ENCODE measurements around the gene HEMK1. TPM values are rescaled to one million over a fixed set of nuclear protein-coding genes. Genes with fewer than 3 reads are reported as not detected.
A peak's percentile ranks its signal among the peaks of the same experiment; 100 is the strongest.

The HEMK1 gene
- total RNA-seq, 4 donors from 2014 or later, result 7.3 to 11.6 (median 7.9) TPM

DNA sequence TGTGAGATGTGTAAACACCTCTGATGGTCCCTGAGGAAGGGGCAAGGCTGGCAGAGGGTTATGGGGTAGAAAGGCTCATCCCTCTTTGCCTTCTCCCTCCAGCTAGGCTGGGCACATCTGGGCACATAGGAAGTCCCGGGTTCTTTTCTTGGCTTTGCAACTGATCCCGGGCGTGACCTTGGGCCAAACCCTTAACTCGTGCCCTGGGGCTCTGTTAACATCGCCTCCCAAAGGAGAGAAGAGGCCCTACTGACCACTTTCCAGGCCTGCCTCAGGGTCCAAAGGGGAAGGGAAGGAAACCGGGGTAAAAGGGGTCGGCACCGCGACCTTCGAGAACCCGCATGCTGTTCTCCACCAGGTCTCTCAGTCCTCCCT lies 2.3 kb upstream of the HEMK1 start:
- H3K9me3 ChIP-seq, result no peaks in the 10 kb centered on the region
- TF ChIP-seq, protein P1, sequence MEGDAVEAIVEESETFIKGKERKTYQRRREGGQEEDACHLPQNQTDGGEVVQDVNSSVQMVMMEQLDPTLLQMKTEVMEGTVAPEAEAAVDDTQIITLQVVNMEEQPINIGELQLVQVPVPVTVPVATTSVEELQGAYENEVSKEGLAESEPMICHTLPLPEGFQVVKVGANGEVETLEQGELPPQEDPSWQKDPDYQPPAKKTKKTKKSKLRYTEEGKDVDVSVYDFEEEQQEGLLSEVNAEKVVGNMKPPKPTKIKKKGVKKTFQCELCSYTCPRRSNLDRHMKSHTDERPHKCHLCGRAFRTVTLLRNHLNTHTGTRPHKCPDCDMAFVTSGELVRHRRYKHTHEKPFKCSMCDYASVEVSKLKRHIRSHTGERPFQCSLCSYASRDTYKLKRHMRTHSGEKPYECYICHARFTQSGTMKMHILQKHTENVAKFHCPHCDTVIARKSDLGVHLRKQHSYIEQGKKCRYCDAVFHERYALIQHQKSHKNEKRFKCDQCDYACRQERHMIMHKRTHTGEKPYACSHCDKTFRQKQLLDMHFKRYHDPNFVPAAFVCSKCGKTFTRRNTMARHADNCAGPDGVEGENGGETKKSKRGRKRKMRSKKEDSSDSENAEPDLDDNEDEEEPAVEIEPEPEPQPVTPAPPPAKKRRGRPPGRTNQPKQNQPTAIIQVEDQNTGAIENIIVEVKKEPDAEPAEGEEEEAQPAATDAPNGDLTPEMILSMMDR (IDR thresholded peaks at IDR 0.05), result no peak
- TF ChIP-seq EP300 (IDR thresholded peaks at IDR 0.05; ENCODE audit: low read depth) (no peak), POLR2AphosphoS5 (IDR thresholded peaks at IDR 0.05) (no peak), POLR2A (IDR thresholded peaks at IDR 0.05) (no peak)
- peak overlapping the region; percentile 53 to 70 (median 54) for H3K4me3 ChIP-seq
- H3K27me3 ChIP-seq, result no peaks in the 10 kb centered on the region
- H3K27ac ChIP-seq, result peak overlapping the region; percentile 89 to 98 (median 92)
- intact Hi-C loops (cut with DNase I; ENCODE audit: low total_unique reads) (no loop called here), in situ Hi-C loops (cut with MboI; ENCODE audit: low pct_ligation_motif_present in 1 of 4, low pct_unique_long_range_greater_than_20kb in 1 of 4, low sequenced_read_pairs in 3 of 4) (loop anchor here in 1 of 4 donors (25.0 kb wide), 1 partner anchor 205 kb away; the partner anchor contains the start of genes CYB561D2, NPRL2 and TMEM115)
- H3K36me3 ChIP-seq, result no peaks in the 10 kb centered on the region
- H3K4me1 ChIP-seq, result peaks cover 8 to 30% (median 22%) of the 10 kb centered on the region in 4 donors
- DNase-seq, result no peak
- WGBS, 2 donors (ENCODE audit: low coverage in 1 of 2), result 11% methylated on average over 11 of the region's 11 CpGs; no CpG with 5 or more reads in 1 of the 2 donors

DNA sequence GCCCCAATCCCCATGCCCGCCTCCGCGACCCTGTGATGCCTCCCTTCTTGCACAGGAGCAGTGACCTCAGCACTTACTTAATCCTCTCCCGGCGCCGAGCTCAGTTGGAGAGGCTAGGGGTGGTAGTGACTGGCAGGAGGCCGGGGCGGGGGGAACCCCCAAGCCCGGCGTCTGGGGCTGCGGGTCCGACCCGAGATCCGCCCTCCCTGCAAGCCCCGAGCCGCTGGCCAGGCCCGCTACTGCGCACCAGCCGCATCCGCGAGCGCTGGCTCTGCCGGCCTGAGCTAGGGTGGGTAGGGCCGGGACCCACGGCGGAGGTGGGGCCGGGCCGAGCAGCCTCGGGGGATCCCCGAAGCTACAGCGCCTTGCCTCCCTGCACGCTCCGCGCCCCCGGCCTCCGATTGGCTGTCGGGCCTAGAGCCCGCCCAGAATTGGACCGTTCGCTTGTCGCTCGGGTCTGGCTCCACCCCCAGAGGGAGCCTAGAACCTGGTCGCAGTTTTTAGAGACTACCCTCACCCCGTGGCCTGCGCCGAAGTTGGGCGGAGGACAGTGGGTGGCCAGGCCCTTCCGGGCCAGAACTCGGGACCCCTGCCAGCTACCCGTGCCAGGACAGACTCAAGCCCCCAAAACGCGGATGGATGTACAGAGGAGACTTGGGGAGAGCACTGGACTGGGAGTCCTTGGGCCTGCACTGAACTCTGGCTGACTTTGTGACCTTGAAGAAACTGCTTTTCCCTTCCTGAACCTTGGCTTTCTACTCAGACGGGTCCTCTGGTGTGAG lies 1.7 kb upstream of the HEMK1 start, which contains the start of gene C3orf18:
C3orf18 (minus strand) TSS at position 362 of the 782 bp plus-strand sequence. CDS start 2,048 bp downstream, outside the sequence.
- intact Hi-C loops (cut with DNase I; ENCODE audit: low total_unique reads), result no loop called here

DNA sequence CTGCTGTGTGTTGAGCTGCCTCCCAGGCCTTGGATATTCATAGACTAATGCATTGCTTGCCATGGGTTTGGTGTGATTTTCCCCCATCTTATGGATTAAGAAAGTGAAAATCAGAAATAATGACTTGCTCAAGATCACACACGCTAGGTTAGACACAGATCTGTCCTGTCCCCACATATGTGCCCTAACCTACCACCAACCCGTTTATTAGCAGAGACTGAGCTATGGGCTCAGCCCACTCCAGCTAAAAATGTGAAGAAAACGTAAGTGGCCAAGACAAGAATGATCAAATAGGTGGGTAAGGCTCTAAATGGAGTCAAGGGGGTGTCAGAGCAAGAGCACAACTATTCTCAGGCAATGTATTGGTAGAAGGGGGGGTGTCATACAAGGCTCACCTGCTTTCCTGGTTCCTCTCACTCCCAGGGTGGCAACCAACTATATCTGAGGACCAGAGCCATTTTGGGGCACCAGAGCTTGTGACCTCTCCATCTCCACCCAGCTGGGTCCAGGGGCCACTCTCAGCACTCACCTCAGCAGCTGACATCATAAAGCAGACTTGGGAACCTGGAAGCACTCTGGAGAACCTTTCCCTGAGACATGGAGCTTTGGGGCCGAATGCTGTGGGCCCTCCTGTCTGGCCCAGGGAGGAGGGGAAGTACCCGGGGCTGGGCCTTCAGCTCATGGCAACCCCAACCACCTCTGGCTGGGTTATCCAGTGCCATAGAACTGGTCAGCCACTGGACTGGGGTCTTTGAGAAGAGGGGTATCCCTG lies 1.4 kb downstream of the HEMK1 start:
- H3K27ac ChIP-seq, result peak overlapping the region in 3 of 4 donors; percentile 89 to 93 (median 91)
- WGBS, 2 donors (ENCODE audit: low coverage in 1 of 2), result 62 to 71% methylated on average over 3 of the region's 5 CpGs
- no peaks in the 10 kb centered on the region for H3K36me3 ChIP-seq
- no peak for TF ChIP-seq POLR2AphosphoS5 (IDR thresholded peaks at IDR 0.05)
- TF ChIP-seq EP300 (IDR thresholded peaks at IDR 0.05; ENCODE audit: low read depth), result no peak
- TF ChIP-seq, protein P1 (IDR thresholded peaks at IDR 0.05), result no peak
- TF ChIP-seq POLR2A (IDR thresholded peaks at IDR 0.05), result no peak
- no peak for DNase-seq
- H3K4me3 ChIP-seq, result no peak overlapping the region
- in situ Hi-C loops (cut with MboI; ENCODE audit: low pct_ligation_motif_present in 1 of 4, low pct_unique_long_range_greater_than_20kb in 1 of 4, low sequenced_read_pairs in 3 of 4), result loop anchor here in 2 of 4 donors (5.0 to 25.0 kb wide), 2 partner anchors 42 to 208 kb away; partner anchors contain the start of genes CISH (in 1 of the 2), CYB561D2 (in 1 of the 2), NPRL2 (in 1 of the 2) and TMEM115 (in 1 of the 2)
- peaks cover 8 to 33% (median 26%) of the 10 kb centered on the region in 4 donors for H3K4me1 ChIP-seq
- H3K27me3 ChIP-seq, result no peaks in the 10 kb centered on the region
- H3K9me3 ChIP-seq, result no peaks in the 10 kb centered on the region
- intact Hi-C loops (cut with DNase I; ENCODE audit: low total_unique reads), result no loop called here

More for the DNA sequence above, 1.7 kb upstream of the HEMK1 start, which contains the start of gene C3orf18:
- Histone ChIP-seq H3K36me3 (no peaks in the 10 kb centered on the region), H3K27ac (peak within 1 kb of the TSS; percentile 89 to 98 (median 92)), H3K4me3 (peak within 1 kb of the TSS; percentile 54 to 76 (median 64)), H3K27me3 (no peaks in the 10 kb centered on the region), H3K4me1 (peaks cover 8 to 33% (median 26%) of the 10 kb centered on the region in 4 donors), H3K9me3 (no peaks in the 10 kb centered on the region)
- DNase-seq, result peak; percentile 95
- in situ Hi-C loops (cut with MboI; ENCODE audit: low pct_ligation_motif_present in 1 of 4, low pct_unique_long_range_greater_than_20kb in 1 of 4, low sequenced_read_pairs in 3 of 4), result loop anchor here in 1 of 4 donors (25.0 kb wide), 1 partner anchor 205 kb away; the partner anchor contains the start of genes CYB561D2, NPRL2 and TMEM115
- WGBS, 2 donors (ENCODE audit: low coverage in 1 of 2), result 3% methylated on average over 50 of the region's 53 CpGs; no CpG with 5 or more reads in 1 of the 2 donors
- TF ChIP-seq POLR2A (IDR thresholded peaks at IDR 0.05) (peak; percentile 41), EP300 (IDR thresholded peaks at IDR 0.05; ENCODE audit: low read depth) (no peak), POLR2AphosphoS5 (IDR thresholded peaks at IDR 0.05) (peak in 2 of 3 donors; percentile 35 to 41)

DNA sequence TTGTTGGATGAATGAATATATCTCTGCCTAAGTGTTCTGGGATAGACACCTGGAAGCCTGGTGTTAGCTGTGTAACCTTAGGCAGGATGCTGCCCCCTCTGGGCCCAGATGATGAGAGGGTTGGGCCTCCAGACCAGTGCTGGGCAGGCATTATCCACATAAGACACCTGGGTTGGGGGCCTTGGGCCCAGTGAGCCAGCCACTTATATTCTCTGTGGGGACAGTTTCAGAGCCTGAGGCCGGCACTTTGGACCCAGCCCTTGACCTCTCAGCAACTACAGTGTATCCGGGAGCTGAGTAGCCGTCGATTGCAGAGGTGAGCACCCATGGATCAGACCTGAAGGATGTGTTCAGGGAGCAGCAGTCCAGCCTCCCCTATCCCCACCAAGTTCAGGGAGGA lies 2.2 kb downstream of the HEMK1 start:
- Histone ChIP-seq H3K4me1 (peaks cover 8 to 33% (median 25%) of the 10 kb centered on the region in 4 donors), H3K36me3 (no peaks in the 10 kb centered on the region), H3K27me3 (no peaks in the 10 kb centered on the region), H3K9me3 (no peaks in the 10 kb centered on the region), H3K27ac (peak overlapping the region in 1 of 4 donors; percentile 8), H3K4me3 (no peak overlapping the region)
- DNase-seq, result no peak
- in situ Hi-C loops (cut with MboI; ENCODE audit: low pct_ligation_motif_present in 1 of 4, low pct_unique_long_range_greater_than_20kb in 1 of 4, low sequenced_read_pairs in 3 of 4), result loop anchor here in 2 of 4 donors (5.0 to 25.0 kb wide), 2 partner anchors 41 to 209 kb away; partner anchors contain the start of genes CISH (in 1 of the 2), CYB561D2 (in 1 of the 2), NPRL2 (in 1 of the 2) and TMEM115 (in 1 of the 2)
- WGBS, 2 donors (ENCODE audit: low coverage in 1 of 2), result 85% methylated on average over 4 of the region's 4 CpGs; no CpG with 5 or more reads in 1 of the 2 donors
- TF ChIP-seq POLR2A (IDR thresholded peaks at IDR 0.05) (no peak), POLR2AphosphoS5 (IDR thresholded peaks at IDR 0.05) (no peak), EP300 (IDR thresholded peaks at IDR 0.05; ENCODE audit: low read depth) (no peak)
- TF ChIP-seq, protein P1 (IDR thresholded peaks at IDR 0.05), result no peak
- intact Hi-C loops (cut with DNase I; ENCODE audit: low total_unique reads), result no loop called here

Data from transverse colon (tissue), 4 donors.